Measurements from ENCODE around the gene ITIH2.

ITIH2 gene

DNA sequence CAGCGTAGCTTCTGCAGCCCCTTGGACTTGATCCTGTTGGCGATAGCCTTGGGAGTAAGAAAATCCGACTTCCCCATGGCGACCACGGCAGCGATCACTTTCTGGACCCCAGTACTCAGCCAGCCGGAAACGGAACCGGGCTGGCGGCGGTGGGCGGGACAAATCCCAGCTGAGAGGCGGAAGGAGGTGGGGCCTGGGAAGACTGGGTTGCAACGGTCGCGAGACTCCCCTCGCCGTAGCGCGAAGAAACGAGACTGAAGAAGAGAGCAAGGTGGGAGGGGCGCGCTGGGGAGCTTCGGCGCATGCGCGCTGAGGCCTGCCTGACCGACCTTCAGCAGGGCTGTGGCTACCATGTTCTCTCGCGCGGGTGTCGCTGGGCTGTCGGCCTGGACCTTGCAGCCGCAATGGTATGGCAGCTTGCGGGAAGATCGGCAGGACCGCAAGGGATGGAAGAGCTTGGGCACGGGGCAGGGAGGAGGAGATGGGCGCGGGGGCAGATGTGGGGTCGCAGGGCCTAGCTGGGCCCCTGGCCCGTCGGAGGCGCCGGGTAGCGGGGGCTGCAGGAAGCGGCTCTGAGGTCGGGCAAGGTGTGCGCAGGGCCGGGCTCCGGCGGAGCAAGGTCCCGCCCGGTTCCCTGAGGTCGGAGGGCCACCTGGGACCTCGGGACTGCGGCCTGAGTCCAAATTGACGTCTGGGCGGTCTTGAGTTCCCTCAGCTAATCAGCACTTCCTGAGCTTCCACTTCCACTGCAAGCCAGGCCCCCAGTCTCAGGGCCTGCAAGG is 84.9 kb downstream of the ITIH2 start, which contains the start of the genes ATP5F1C and KIN:
Gene ATP5F1C (plus strand): TSS at position 321 of the 782 bp plus-strand sequence. CDS start 31 bp downstream, at position 352.
Gene KIN (minus strand): TSS at position 137 of the 782 bp plus-strand sequence. CDS start 60 bp downstream, at position 77.
- DNase-seq (ENCODE audit: low read depth), result peak; percentile 86
- peak within 1 kb of the TSS; percentile 98 for H3K4me3 ChIP-seq (ENCODE audit: low read depth, low read length)

DNA sequence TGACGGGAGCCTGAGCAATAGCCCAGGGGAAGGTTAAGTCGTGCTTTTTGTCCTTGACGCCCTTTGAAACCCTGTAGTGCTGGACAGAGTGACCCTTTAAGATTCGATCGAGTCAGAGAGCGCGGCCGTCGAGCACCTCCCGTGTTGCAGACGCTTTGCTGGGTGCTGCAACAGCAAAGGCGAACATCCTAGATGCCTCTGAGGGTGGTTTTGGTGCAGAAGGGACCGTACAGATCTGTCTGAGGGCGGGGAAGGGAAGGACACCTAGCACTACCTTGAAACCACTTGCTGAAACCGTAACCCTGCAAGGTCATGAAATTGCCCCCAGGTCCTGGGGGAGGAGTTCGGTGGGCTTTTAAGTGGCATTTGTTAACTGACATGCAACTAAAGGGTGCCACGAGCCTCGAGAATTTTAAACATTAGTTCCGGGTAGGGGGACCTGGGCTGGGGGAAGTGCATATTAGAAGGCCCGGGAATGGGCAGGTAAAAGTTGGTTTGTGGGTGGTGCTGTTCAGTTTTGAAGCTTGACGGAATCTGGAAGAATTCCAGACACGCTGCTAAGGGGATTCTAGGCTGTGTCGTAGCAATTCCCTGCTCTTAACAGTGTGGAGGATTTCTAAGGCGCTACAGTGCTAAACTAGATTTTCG is 85.6 kb downstream of the ITIH2 start:
- DNase-seq (ENCODE audit: low read depth), result no peak
- peak overlapping the region; percentile 98 for H3K4me3 ChIP-seq (ENCODE audit: low read depth, low read length)

GRCh38 chr10:7789390-7789789 is 86.3 kb downstream of the ITIH2 start:
- peak overlapping the region; percentile 98 for H3K4me3 ChIP-seq (ENCODE audit: low read depth, low read length)
- DNase-seq (ENCODE audit: low read depth), result no peak

GRCh38 chr10:7792541-7792940 is 89.4 kb downstream of the ITIH2 start:
- no peak overlapping the region for H3K4me3 ChIP-seq (ENCODE audit: low read depth, low read length)

DNA sequence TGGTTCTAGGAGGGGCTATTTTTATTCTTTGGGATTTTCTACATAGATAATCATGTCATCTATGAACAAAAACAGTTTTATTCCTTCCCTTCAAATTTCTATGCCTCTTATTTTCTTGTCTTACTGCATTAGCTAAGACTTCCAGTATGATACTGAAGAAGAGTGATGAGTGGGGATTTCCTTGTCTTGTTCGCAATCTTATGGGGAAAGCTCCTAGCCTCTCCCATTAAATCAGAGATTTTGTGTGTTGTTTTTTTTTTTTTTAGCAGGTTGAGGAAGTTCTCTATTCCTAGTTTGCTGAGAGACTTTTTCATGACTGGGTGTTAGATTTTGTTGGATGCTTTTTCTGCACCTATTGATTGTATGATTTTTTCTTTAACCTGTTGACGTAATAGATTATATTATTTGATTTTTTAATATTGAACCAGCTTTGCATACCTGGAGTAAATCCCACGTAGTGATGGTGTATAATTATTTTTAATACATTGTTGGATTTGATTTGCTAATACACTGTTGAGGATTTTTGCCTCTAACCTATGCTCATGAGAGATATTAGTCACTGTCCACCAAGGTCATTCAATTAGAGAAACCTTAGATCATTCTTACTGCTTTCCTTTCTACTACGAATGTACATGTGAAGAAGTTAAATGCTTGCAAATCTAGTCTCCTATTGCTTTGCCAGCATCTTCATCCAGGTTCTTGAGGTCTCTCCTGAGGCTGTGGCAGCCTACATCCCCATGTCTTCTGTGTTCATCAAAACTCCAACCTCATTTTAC is 91.3 kb downstream of the ITIH2 start:
- no peak for DNase-seq (ENCODE audit: low read depth)
- no peak overlapping the region for H3K4me3 ChIP-seq (ENCODE audit: low read depth, low read length)

More at GRCh38 chr10:7792541-7792940, 89.4 kb downstream of the ITIH2 start:
- no peak for DNase-seq (ENCODE audit: low read depth)

- no peak for DNase-seq (ENCODE audit: low read depth)
- H3K4me3 ChIP-seq (ENCODE audit: low read depth, low read length), result no peak overlapping the region
Measured at GRCh38 chr10:7795605-7796004, 92.5 kb downstream of the ITIH2 start.

GRCh38 chr10:7797582-7797981 is 94.5 kb downstream of the ITIH2 start:
- peak; percentile 84 for DNase-seq (ENCODE audit: low read depth)
- H3K4me3 ChIP-seq (ENCODE audit: low read depth, low read length), result no peak overlapping the region

Data from skeletal muscle cell (primary cell).